ENCODE data around the gene AFF3.

GRCh38 chr2:99552529-99552928, 589.9 kb downstream of the AFF3 start:
- TF ChIP-seq CTCF (optimal IDR thresholded peaks at IDR 0.05 in 1 of 3, IDR thresholded peaks at IDR 0.05 in 1 of 3, conservative IDR thresholded peaks at IDR 0.05 in 1 of 3; ENCODE audit: extremely low read depth in 1 of 3, insufficient read depth in 2 of 3, low read length in 3 of 3) (no peak), EZH2 (IDR thresholded peaks at IDR 0.05; ENCODE audit: low read length) (no peak)

Measured in keratinocyte (primary cell).